Measurements from ENCODE around the gene ZNF672. TPM values are rescaled to one million over a fixed set of nuclear protein-coding genes. Genes with fewer than 3 reads are reported as not detected.
"Not testable (repeated sequence)": the region's sequence is repeated elsewhere in the genome, so short reads cannot be mapped to it uniquely, and the experiment has no call there.

The ZNF672 gene
- total RNA-seq, result 10 to 100 TPM; 34.6 to 52.7 (median 40.5) TPM
- polyA plus RNA-seq, result 29.3 TPM
- long read RNA-seq, donor 1, transcript ZNF672-205 (4 exons, 583 nt), result minor isoform, 6 of 147 reads
- long read RNA-seq, donor 1, transcript ZNF672-201 (4 exons, 2,989 nt), result major isoform, 105 of 147 reads
- long read RNA-seq, donor 1, partial matches to known transcripts, result 4 of 147 reads
- long read RNA-seq, donor 1, other reads (novel, unspliced or antisense), result 32 of 147 reads
- long read RNA-seq, donor 2, transcript ZNF672-205 (4 exons, 583 nt), result minor isoform, 5 of 88 reads
- long read RNA-seq, donor 2, transcript ZNF672-201 (4 exons, 2,989 nt), result major isoform, 67 of 88 reads
- long read RNA-seq, donor 2, partial matches to known transcripts, result 14 of 88 reads
- long read RNA-seq, donor 2, other reads (novel, unspliced or antisense), result 2 of 88 reads
- long read RNA-seq, donor 3, transcript ZNF672-205 (4 exons, 583 nt), result minor isoform, 7 of 176 reads
- long read RNA-seq, donor 3, transcript ZNF672-201 (4 exons, 2,989 nt), result major isoform, 113 of 176 reads
- long read RNA-seq, donor 3, partial matches to known transcripts, result 52 of 176 reads
- long read RNA-seq, donor 3, other reads (novel, unspliced or antisense), result 3 of 176 reads
- long read RNA-seq, donor 4, transcript ZNF672-201 (4 exons, 2,989 nt), result major isoform, 40 of 66 reads
- long read RNA-seq, donor 4, transcript ZNF672-205 (4 exons, 583 nt), result minor isoform, 7 of 66 reads
- long read RNA-seq, donor 4, partial matches to known transcripts, result 2 of 66 reads
- long read RNA-seq, donor 4, other reads (novel, unspliced or antisense), result 17 of 66 reads

- Histone ChIP-seq H3K9me3 (ENCODE audit: control insufficient read depth, low read length) (no peaks in the 10 kb centered on the region), H3K27ac (ENCODE audit: low read length) (peak within 1 kb of the TSS; percentile 97), H3K4me1 (ENCODE audit: control insufficient read depth, insufficient read depth, low read length) (peaks cover 9% of the 10 kb centered on the region), H3K4me3 (ENCODE audit: low read length) (peak within 1 kb of the TSS; percentile 74), H3K27me3 (ENCODE audit: control insufficient read depth, insufficient read depth) (no peaks in the 10 kb centered on the region)
- WGBS, result under 1% methylated on average over 48 of the region's 48 CpGs
- intact Hi-C loops (cut with DNase I), result loop anchor here in 1 of 4 donors (2.0 kb wide), 1 partner anchor 21 kb away; the partner anchor contains the start of gene ZNF692
- ATAC-seq (peak; percentile 96), DNase-seq (peak; percentile 99 to 100 (median 100))
Measured at GRCh38 chr1:248837781-248838356, at the start of gene ZNF672. Gene ZNF672, plus strand, starts transcription at chr1:248838224. Its CDS starts 9,051 bp downstream, at chr1:248847275.

GRCh38 chr1:248788327-248788726, 49.7 kb upstream of the ZNF672 start:
- DNase-seq (no peak), ATAC-seq (no peak)
- H3K4me3 ChIP-seq (ENCODE audit: low read length), result no peak overlapping the region
- H3K27me3 ChIP-seq (ENCODE audit: control insufficient read depth, insufficient read depth), result no peaks in the 10 kb centered on the region
- no peaks in the 10 kb centered on the region for H3K4me1 ChIP-seq (ENCODE audit: control insufficient read depth, insufficient read depth, low read length)
- intact Hi-C loops (cut with DNase I), result no loop called here
- H3K27ac ChIP-seq (ENCODE audit: low read length), result no peak overlapping the region
- WGBS, result 71% methylated on average over 3 of the region's 3 CpGs
- H3K9me3 ChIP-seq (ENCODE audit: control insufficient read depth, low read length), result no peaks in the 10 kb centered on the region

GRCh38 chr1:248789337-248789736, 48.7 kb upstream of the ZNF672 start:
- DNase-seq; H3K4me3 ChIP-seq (ENCODE audit: low read length); ATAC-seq; H3K9me3 ChIP-seq (ENCODE audit: control insufficient read depth, low read length); H3K4me1 ChIP-seq (ENCODE audit: control insufficient read depth, insufficient read depth, low read length); H3K27ac ChIP-seq (ENCODE audit: low read length); intact Hi-C loops (cut with DNase I); H3K27me3 ChIP-seq (ENCODE audit: control insufficient read depth, insufficient read depth): not testable (repeated sequence)
- WGBS, result 67% methylated on average over 2 of the region's 2 CpGs

GRCh38 chr1:248790456-248790855, 47.6 kb upstream of the ZNF672 start:
- intact Hi-C loops (cut with DNase I), result no loop called here
- DNase-seq (no peak), ATAC-seq (no peak)
- Histone ChIP-seq H3K4me3 (ENCODE audit: low read length) (no peak overlapping the region), H3K27ac (ENCODE audit: low read length) (no peak overlapping the region), H3K27me3 (ENCODE audit: control insufficient read depth, insufficient read depth) (no peaks in the 10 kb centered on the region), H3K9me3 (ENCODE audit: control insufficient read depth, low read length) (no peaks in the 10 kb centered on the region), H3K4me1 (ENCODE audit: control insufficient read depth, insufficient read depth, low read length) (no peaks in the 10 kb centered on the region)
- whole genome bisulfite sequencing, result 76% methylated on average over 5 of the region's 5 CpGs

- Histone ChIP-seq H3K27me3 (ENCODE audit: control insufficient read depth, insufficient read depth) (no peaks in the 10 kb centered on the region), H3K27ac (ENCODE audit: low read length) (no peak overlapping the region), H3K4me3 (ENCODE audit: low read length) (no peak overlapping the region), H3K4me1 (ENCODE audit: control insufficient read depth, insufficient read depth, low read length) (no peaks in the 10 kb centered on the region), H3K9me3 (ENCODE audit: control insufficient read depth, low read length) (no peaks in the 10 kb centered on the region)
- DNase-seq (no peak), ATAC-seq (no peak)
- intact Hi-C loops (cut with DNase I), result no loop called here
- 83% methylated on average over 4 of the region's 4 CpGs for WGBS
Measured at GRCh38 chr1:248791010-248791409, 47.0 kb upstream of the ZNF672 start.

GRCh38 chr1:248792342-248792741, 45.7 kb upstream of the ZNF672 start:
- H3K4me3 ChIP-seq (ENCODE audit: low read length), result no peak overlapping the region
- no peaks in the 10 kb centered on the region for H3K4me1 ChIP-seq (ENCODE audit: control insufficient read depth, insufficient read depth, low read length)
- H3K27me3 ChIP-seq (ENCODE audit: control insufficient read depth, insufficient read depth), result no peaks in the 10 kb centered on the region
- no peak for ATAC-seq
- 63% methylated on average over 5 of the region's 5 CpGs for WGBS
- H3K27ac ChIP-seq (ENCODE audit: low read length), result no peak overlapping the region
- H3K9me3 ChIP-seq (ENCODE audit: control insufficient read depth, low read length), result no peaks in the 10 kb centered on the region
- intact Hi-C loops (cut with DNase I), result no loop called here
- no peak for DNase-seq

GRCh38 chr1:248793592-248793991, 44.4 kb upstream of the ZNF672 start:
- H3K9me3 ChIP-seq (ENCODE audit: control insufficient read depth, low read length), result no peaks in the 10 kb centered on the region
- no peak for DNase-seq
- H3K27me3 ChIP-seq (ENCODE audit: control insufficient read depth, insufficient read depth), result no peaks in the 10 kb centered on the region
- H3K4me3 ChIP-seq (ENCODE audit: low read length), result no peak overlapping the region
- intact Hi-C loops (cut with DNase I), result no loop called here
- no peak overlapping the region for H3K27ac ChIP-seq (ENCODE audit: low read length)
- H3K4me1 ChIP-seq (ENCODE audit: control insufficient read depth, insufficient read depth, low read length), result no peaks in the 10 kb centered on the region
- ATAC-seq, result no peak

GRCh38 chr1:248794663-248795062, 43.4 kb upstream of the ZNF672 start:
- H3K4me3 ChIP-seq (ENCODE audit: low read length); DNase-seq; intact Hi-C loops (cut with DNase I); H3K27me3 ChIP-seq (ENCODE audit: control insufficient read depth, insufficient read depth); H3K9me3 ChIP-seq (ENCODE audit: control insufficient read depth, low read length); H3K27ac ChIP-seq (ENCODE audit: low read length); ATAC-seq; H3K4me1 ChIP-seq (ENCODE audit: control insufficient read depth, insufficient read depth, low read length): not testable (repeated sequence)
- WGBS, result 80% methylated on average over 5 of the region's 5 CpGs

- no peaks in the 10 kb centered on the region for H3K9me3 ChIP-seq (ENCODE audit: control insufficient read depth, low read length)
- intact Hi-C loops (cut with DNase I), result no loop called here
- no peak for DNase-seq
- H3K4me3 ChIP-seq (ENCODE audit: low read length), result no peak overlapping the region
- ATAC-seq, result no peak
- WGBS, result 76% methylated on average over 3 of the region's 3 CpGs
- H3K4me1 ChIP-seq (ENCODE audit: control insufficient read depth, insufficient read depth, low read length), result no peaks in the 10 kb centered on the region
- no peaks in the 10 kb centered on the region for H3K27me3 ChIP-seq (ENCODE audit: control insufficient read depth, insufficient read depth)
- no peak overlapping the region for H3K27ac ChIP-seq (ENCODE audit: low read length)
Measured at GRCh38 chr1:248798791-248799190, 39.2 kb upstream of the ZNF672 start.

GRCh38 chr1:248800459-248800858, 37.6 kb upstream of the ZNF672 start:
- 71% methylated on average over 3 of the region's 3 CpGs for WGBS
- intact Hi-C loops (cut with DNase I), result no loop called here

GRCh38 chr1:248802454-248802853, 35.6 kb upstream of the ZNF672 start:
- intact Hi-C loops (cut with DNase I), result no loop called here

More at GRCh38 chr1:248800459-248800858, 37.6 kb upstream of the ZNF672 start:
- Histone ChIP-seq H3K4me1 (ENCODE audit: control insufficient read depth, insufficient read depth, low read length) (peaks cover 2% of the 10 kb centered on the region), H3K27ac (ENCODE audit: low read length) (no peak overlapping the region), H3K9me3 (ENCODE audit: control insufficient read depth, low read length) (no peaks in the 10 kb centered on the region), H3K4me3 (ENCODE audit: low read length) (no peak overlapping the region), H3K27me3 (ENCODE audit: control insufficient read depth, insufficient read depth) (no peaks in the 10 kb centered on the region)
- ATAC-seq (no peak), DNase-seq (no peak)

More at GRCh38 chr1:248802454-248802853, 35.6 kb upstream of the ZNF672 start:
- peaks cover 2% of the 10 kb centered on the region for H3K4me1 ChIP-seq (ENCODE audit: control insufficient read depth, insufficient read depth, low read length)
- no peak overlapping the region for H3K27ac ChIP-seq (ENCODE audit: low read length)
- DNase-seq, result no peak
- no peaks in the 10 kb centered on the region for H3K9me3 ChIP-seq (ENCODE audit: control insufficient read depth, low read length)
- H3K27me3 ChIP-seq (ENCODE audit: control insufficient read depth, insufficient read depth), result no peaks in the 10 kb centered on the region
- no peak for ATAC-seq
- H3K4me3 ChIP-seq (ENCODE audit: low read length), result no peak overlapping the region
- 82% methylated on average over 6 of the region's 6 CpGs for WGBS
